T-helper 17 cell (primary cell): ENCODE data around the gene SCIMP. TPM values are rescaled to one million over a fixed set of nuclear protein-coding genes. Genes with fewer than 3 reads are reported as not detected.
A peak's percentile ranks its signal among the peaks of the same experiment; 100 is the strongest.

ENCODE experiments used
- ATAC-seq: fragments of 150-1000 bp; cut with Tn5 transposase; 2 replicates; pipeline ENCODE4 v1.10.0; 2021; ENCODE audit warnings: mild to moderate bottlenecking, moderate library complexity
- DNase-seq, 3 donors: peaks; one replicate each; pipeline versions ENCODE4 v3.0.0 to v3.0.0-alpha.2; 2020 to 2021
- H3K9me3 ChIP-seq: one replicate; pipeline ENCODE4 v1.7.0; 2013; ENCODE audit warnings: low read length, mild to moderate bottlenecking; ENCODE audit not compliant: control insufficient read depth, poor library complexity, severe bottlenecking
- H3K27ac Mint-ChIP-seq: one replicate; pipeline ENCODE4 v1.8.0; 2022; ENCODE audit warnings: mild to moderate bottlenecking, moderate library complexity, mixed read lengths
- H3K27me3 Mint-ChIP-seq: one replicate; pipeline ENCODE4 v1.8.0; 2022; ENCODE audit warnings: mixed read lengths
- H3K36me3 Mint-ChIP-seq: one replicate; pipeline ENCODE4 v1.8.0; 2022; ENCODE audit warnings: low read depth, mixed read lengths
- H3K4me1 Mint-ChIP-seq: one replicate; pipeline ENCODE4 v1.8.0; 2022; ENCODE audit warnings: mild to moderate bottlenecking, mixed read lengths
- H3K4me3 Mint-ChIP-seq: one replicate; pipeline ENCODE4 v1.8.0; 2022; ENCODE audit warnings: mild to moderate bottlenecking, moderate library complexity, mixed read lengths
- total RNA-seq, 4 donors: library from RNA in 2 of 4; stranded (reverse) in 2 of 4; gene quantifications; one replicate each; pipeline ENCODE4 v1.2.3 and lab custom pipeline; 2022 to 2026

Gene SCIMP
- total RNA-seq (1 to 10 TPM in 1 of 2 donors, under 1 TPM in 1; 0.76 to 4.8 TPM), total RNA-seq (lab: John Stamatoyannopoulos, UW) (0 to 0.23 reads per million in 2 donors)

GRCh38 chr17:5234645-5235576, at the start of gene SCIMP:
Gene SCIMP (minus strand): TSS chr17:5234860. CDS start chr17:5234755, 105 bp downstream.
- DNase-seq (no peak), ATAC-seq (peak; percentile 69)
- Mint-ChIP-seq H3K36me3 (peaks cover 2% of the 10 kb centered on the region), H3K4me1 (no peaks in the 10 kb centered on the region), H3K27ac (no peak within 1 kb of the TSS), H3K27me3 (no peaks in the 10 kb centered on the region), H3K4me3 (peak within 1 kb of the TSS; percentile 15)
- no peaks in the 10 kb centered on the region for H3K9me3 ChIP-seq

- no peaks in the 10 kb centered on the region for H3K9me3 ChIP-seq
These were observed 49.1 kb upstream of the SCIMP start for GRCh38 chr17:5283571-5284315.

GRCh38 chr17:5282642-5283217, 48.1 kb upstream of the SCIMP start:
- peaks cover 22% of the 10 kb centered on the region for H3K4me1 Mint-ChIP-seq
- H3K27me3 Mint-ChIP-seq, result no peaks in the 10 kb centered on the region
- peaks cover 5% of the 10 kb centered on the region for H3K36me3 Mint-ChIP-seq
- ATAC-seq (peak; percentile 55), DNase-seq (peak in 1 of 3 donors; percentile 35)
- peak overlapping the region; percentile 93 for H3K4me3 Mint-ChIP-seq
- H3K27ac Mint-ChIP-seq, result peak overlapping the region; percentile 69
- no peaks in the 10 kb centered on the region for H3K9me3 ChIP-seq

More at GRCh38 chr17:5283571-5284315, 49.1 kb upstream of the SCIMP start:
- H3K27me3 Mint-ChIP-seq, result no peaks in the 10 kb centered on the region
- peak overlapping the region; percentile 9 for H3K27ac Mint-ChIP-seq
- peaks cover 28% of the 10 kb centered on the region for H3K4me1 Mint-ChIP-seq
- H3K4me3 Mint-ChIP-seq, result peak overlapping the region; percentile 93
- ATAC-seq (no peak), DNase-seq (no peak)
- peaks cover 5% of the 10 kb centered on the region for H3K36me3 Mint-ChIP-seq

- DNase-seq, result peak; percentile 91 to 93 (median 92)
- Mint-ChIP-seq H3K4me1 (peaks cover 22% of the 10 kb centered on the region), H3K27me3 (no peaks in the 10 kb centered on the region), H3K27ac (peak within 1 kb of the TSS; percentile 69), H3K4me3 (peak within 1 kb of the TSS; percentile 93), H3K36me3 (peaks cover 5% of the 10 kb centered on the region)
- H3K9me3 ChIP-seq, result no peaks in the 10 kb centered on the region
- peak; percentile 88 for ATAC-seq
These were observed 47.4 kb upstream of the SCIMP start, which contains the start of gene RABEP1 for GRCh38 chr17:5281814-5282641. Gene RABEP1 (plus strand): TSS chr17:5282284. CDS start chr17:5282487, 203 bp downstream.

GRCh38 chr17:5272322-5272721, 37.7 kb upstream of the SCIMP start:
- H3K27ac Mint-ChIP-seq, result no peak overlapping the region
- peaks cover 10% of the 10 kb centered on the region for H3K27me3 Mint-ChIP-seq
- DNase-seq (no peak), ATAC-seq (no peak)
- no peak overlapping the region for H3K4me3 Mint-ChIP-seq
- no peaks in the 10 kb centered on the region for H3K36me3 Mint-ChIP-seq
- no peaks in the 10 kb centered on the region for H3K9me3 ChIP-seq
- no peaks in the 10 kb centered on the region for H3K4me1 Mint-ChIP-seq

GRCh38 chr17:5269241-5269960, 34.7 kb upstream of the SCIMP start:
- H3K36me3 Mint-ChIP-seq, result no peaks in the 10 kb centered on the region
- DNase-seq (no peak), ATAC-seq (no peak)
- H3K9me3 ChIP-seq, result no peaks in the 10 kb centered on the region
- H3K27ac Mint-ChIP-seq, result no peak overlapping the region
- peaks cover 10% of the 10 kb centered on the region for H3K27me3 Mint-ChIP-seq
- no peak overlapping the region for H3K4me3 Mint-ChIP-seq
- no peaks in the 10 kb centered on the region for H3K4me1 Mint-ChIP-seq

GRCh38 chr17:5264893-5265292, 30.2 kb upstream of the SCIMP start:
- H3K4me3 Mint-ChIP-seq, result no peak overlapping the region
- no peaks in the 10 kb centered on the region for H3K27me3 Mint-ChIP-seq
- no peaks in the 10 kb centered on the region for H3K36me3 Mint-ChIP-seq
- ATAC-seq, result no peak
- peaks cover 3% of the 10 kb centered on the region for H3K4me1 Mint-ChIP-seq
- H3K27ac Mint-ChIP-seq, result no peak overlapping the region
- DNase-seq, result no peak
- H3K9me3 ChIP-seq, result no peaks in the 10 kb centered on the region

- Mint-ChIP-seq H3K27me3 (no peaks in the 10 kb centered on the region), H3K36me3 (no peaks in the 10 kb centered on the region), H3K4me1 (peaks cover 5% of the 10 kb centered on the region), H3K4me3 (no peak overlapping the region), H3K27ac (no peak overlapping the region)
- no peaks in the 10 kb centered on the region for H3K9me3 ChIP-seq
- no peak for DNase-seq
- no peak for ATAC-seq
These were observed 28.8 kb upstream of the SCIMP start for GRCh38 chr17:5263441-5263840.

GRCh38 chr17:5262416-5262991, 27.8 kb upstream of the SCIMP start:
- Mint-ChIP-seq H3K4me1 (peaks cover 5% of the 10 kb centered on the region), H3K36me3 (no peaks in the 10 kb centered on the region), H3K4me3 (no peak overlapping the region), H3K27ac (no peak overlapping the region), H3K27me3 (no peaks in the 10 kb centered on the region)
- ATAC-seq (no peak), DNase-seq (no peak)
- H3K9me3 ChIP-seq, result no peaks in the 10 kb centered on the region

GRCh38 chr17:5260542-5260941, 25.9 kb upstream of the SCIMP start:
- H3K9me3 ChIP-seq, result no peaks in the 10 kb centered on the region
- Mint-ChIP-seq H3K27me3 (no peaks in the 10 kb centered on the region), H3K4me1 (peaks cover 5% of the 10 kb centered on the region), H3K4me3 (no peak overlapping the region), H3K36me3 (no peaks in the 10 kb centered on the region), H3K27ac (no peak overlapping the region)
- ATAC-seq, result no peak
- no peak for DNase-seq

GRCh38 chr17:5257124-5257523, 22.5 kb upstream of the SCIMP start:
- DNase-seq (no peak), ATAC-seq (no peak)
- Mint-ChIP-seq H3K4me3 (no peak overlapping the region), H3K4me1 (peaks cover 8% of the 10 kb centered on the region), H3K27ac (no peak overlapping the region), H3K36me3 (peaks cover 2% of the 10 kb centered on the region), H3K27me3 (peaks cover 5% of the 10 kb centered on the region)
- no peaks in the 10 kb centered on the region for H3K9me3 ChIP-seq
